Large intestine (tissue), 3 donors: ENCODE data around the gene ARL4D. TPM values are rescaled to one million over a fixed set of nuclear protein-coding genes. Genes with fewer than 3 reads are reported as not detected.
"Not testable (repeated sequence)": the region's sequence is repeated elsewhere in the genome, so short reads cannot be mapped to it uniquely, and the experiment has no call there.

Source experiments
- DNase-seq, 2 donors: peaks; one replicate each; pipeline versions ENCODE4 v3.0.0 to v3.0.0-alpha.2; 2013
- H3K27ac ChIP-seq: one replicate; pipeline ENCODE4 v1.5.1; 2013; ENCODE audit warnings: low read length
- H3K27me3 ChIP-seq: 2 replicates; pipeline ENCODE4 v1.6.1; 2013; ENCODE audit warnings: low read length; ENCODE audit not compliant: control insufficient read depth, insufficient read depth
- H3K36me3 ChIP-seq: 2 replicates; pipeline ENCODE4 v1.6.1; 2013; ENCODE audit warnings: low read length; ENCODE audit not compliant: control insufficient read depth, insufficient read depth
- H3K4me1 ChIP-seq: one replicate; pipeline ENCODE4 v1.6.1; 2013; ENCODE audit warnings: low read length; ENCODE audit not compliant: control insufficient read depth, insufficient read depth
- H3K4me3 ChIP-seq: one replicate; pipeline ENCODE4 v1.5.1; 2013; ENCODE audit warnings: low read length
- H3K9me3 ChIP-seq: one replicate; pipeline ENCODE4 v1.6.1; 2013; ENCODE audit warnings: mild to moderate bottlenecking, low read depth, low read length, moderate library complexity; ENCODE audit not compliant: control insufficient read depth
- WGBS: methylation state at CpG from one replicate; pipeline ENCODE4 v1.1.5; 2013; ENCODE audit warnings: low lambda C conversion rate; ENCODE audit not compliant: insufficient coverage; 5-methylcytosine and 5-hydroxymethylcytosine counted together
- polyA plus RNA-seq: library from polyadenylated mRNA; unstranded; fragments of 120-200 nt; gene quantifications from one replicate; pipeline ENCODE4 v1.2.1, GENCODE V29; 2013

ARL4D gene
- polyA plus RNA-seq, 1 donor: 5.4 TPM

DNA sequence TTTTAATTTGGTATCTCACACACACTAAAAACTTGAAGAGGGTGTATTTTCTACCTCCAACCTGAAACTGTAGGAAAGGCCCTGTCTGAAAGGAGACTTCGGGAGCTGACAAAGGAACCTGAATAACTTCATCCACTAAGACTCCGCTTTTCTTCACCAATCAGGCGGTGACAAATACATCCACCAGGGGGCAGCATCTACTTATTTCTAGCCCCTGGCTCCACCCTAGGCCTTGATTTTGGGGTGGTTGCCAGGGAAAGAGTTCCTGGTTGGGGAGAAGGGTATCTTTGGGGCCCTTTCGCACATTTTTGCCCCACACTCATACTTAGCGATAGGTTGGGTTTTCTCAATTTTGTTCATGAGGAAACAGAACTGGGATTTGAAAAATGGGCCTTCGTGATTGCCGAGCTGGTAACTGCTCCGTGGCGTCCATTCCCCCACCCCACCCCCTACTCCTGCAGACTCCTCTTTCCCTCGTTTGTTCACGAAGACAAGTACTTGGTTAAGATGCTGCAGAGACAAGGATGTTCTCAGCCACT is 4.8 kb upstream of the ARL4D start:
- WGBS: no CpG with 5 or more reads among the region's 11 CpGs
- DNase-seq: peak; percentile 71 to 75
- Histone ChIP-seq H3K36me3 (no peaks in the 10 kb centered on the region), H3K4me1 (peaks cover 11% of the 10 kb centered on the region), H3K27ac (no peak overlapping the region), H3K4me3 (no peak overlapping the region), H3K9me3 (no peaks in the 10 kb centered on the region), H3K27me3 (no peaks in the 10 kb centered on the region)

DNA sequence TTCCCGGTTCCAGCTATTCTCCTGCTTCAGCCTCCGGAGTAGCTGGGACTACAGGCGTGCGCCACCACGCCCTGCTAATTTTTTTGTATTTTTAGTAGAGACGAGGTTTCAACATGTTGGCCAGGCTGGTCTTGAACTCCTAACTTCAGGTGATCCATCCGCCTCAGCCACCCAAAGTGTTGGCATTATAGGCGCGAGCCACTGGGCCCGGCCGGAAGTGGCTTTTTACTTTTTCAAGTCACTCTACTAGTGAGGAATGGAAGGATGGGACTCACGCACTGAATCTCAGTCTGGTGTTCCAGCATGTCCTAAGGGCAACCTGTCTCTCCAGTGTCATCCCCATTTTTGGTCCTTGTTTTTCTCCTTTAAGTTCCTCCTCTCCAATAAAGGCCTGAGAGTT is 4.1 kb upstream of the ARL4D start:
- not testable (repeated sequence) for DNase-seq, H3K4me3 ChIP-seq, H3K36me3 ChIP-seq, H3K27ac ChIP-seq, H3K27me3 ChIP-seq, H3K4me1 ChIP-seq, H3K9me3 ChIP-seq
- WGBS: no CpG with 5 or more reads among the region's 12 CpGs

DNA sequence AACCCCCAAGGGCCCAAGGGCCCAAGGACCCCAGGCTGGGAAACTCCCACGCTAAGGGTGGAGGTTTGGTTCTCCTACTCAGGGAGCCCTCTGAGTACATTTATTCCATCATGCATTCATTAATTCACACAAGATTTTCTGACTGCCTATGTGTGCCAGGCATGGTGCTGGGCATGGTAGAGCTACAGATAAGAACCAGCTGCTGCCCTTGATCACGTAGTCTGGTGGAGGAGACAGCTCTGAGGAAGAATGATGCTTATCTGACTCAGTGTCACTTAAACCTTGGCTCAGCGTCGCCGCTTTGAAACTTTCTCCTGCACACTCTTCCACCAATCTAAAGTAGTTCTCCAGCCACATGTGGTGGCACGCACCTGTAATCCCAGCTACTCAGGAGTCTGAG is 3.6 kb upstream of the ARL4D start:
- H3K4me1 ChIP-seq: peaks cover 7% of the 10 kb centered on the region
- WGBS: no CpG with 5 or more reads among the region's 6 CpGs
- H3K27ac ChIP-seq: no peak overlapping the region
- no peaks in the 10 kb centered on the region for H3K27me3 ChIP-seq
- peaks cover 2% of the 10 kb centered on the region for H3K36me3 ChIP-seq
- no peaks in the 10 kb centered on the region for H3K9me3 ChIP-seq
- no peak for DNase-seq
- H3K4me3 ChIP-seq: no peak overlapping the region

DNA sequence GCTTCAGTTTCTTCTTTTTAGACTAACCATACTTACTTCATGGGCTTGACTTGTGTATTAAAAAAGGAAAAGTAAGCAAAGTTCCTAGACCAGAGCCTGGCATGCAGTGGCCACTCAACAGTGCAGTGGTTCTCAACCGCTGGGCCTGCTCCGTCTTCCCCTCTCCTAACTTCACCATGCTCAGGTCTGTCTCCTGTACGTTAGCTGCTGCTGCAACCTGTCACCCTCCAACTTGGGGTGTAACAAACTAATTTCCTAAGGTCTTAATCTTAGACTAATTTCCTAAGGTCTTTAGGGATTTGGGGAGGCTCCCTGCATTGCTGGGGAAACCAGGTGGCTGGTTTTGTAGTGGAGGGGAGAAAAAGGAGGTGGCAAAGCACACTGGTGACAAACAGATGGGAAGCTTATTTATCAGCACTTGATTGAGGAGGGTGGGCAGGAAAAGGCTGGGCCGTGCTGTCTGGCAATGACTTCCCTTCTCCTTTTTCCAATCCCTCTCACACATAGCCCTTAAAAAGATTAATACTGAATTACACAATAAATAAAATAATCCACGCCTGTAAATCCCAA is 2.2 kb upstream of the ARL4D start:
- WGBS: no CpG with 5 or more reads among the region's 5 CpGs

DNA sequence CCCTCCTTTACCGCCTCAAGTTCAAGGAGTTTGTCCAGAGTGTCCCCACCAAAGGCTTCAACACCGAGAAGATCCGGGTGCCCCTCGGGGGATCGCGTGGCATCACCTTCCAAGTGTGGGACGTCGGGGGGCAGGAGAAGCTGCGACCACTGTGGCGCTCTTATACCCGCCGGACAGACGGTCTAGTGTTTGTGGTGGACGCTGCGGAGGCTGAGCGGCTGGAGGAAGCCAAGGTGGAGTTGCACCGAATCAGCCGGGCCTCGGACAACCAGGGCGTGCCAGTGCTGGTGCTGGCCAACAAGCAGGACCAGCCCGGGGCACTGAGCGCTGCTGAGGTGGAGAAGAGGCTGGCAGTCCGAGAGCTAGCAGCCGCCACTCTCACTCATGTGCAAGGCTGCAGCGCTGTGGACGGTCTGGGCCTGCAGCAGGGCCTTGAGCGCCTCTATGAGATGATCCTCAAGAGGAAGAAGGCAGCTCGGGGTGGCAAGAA is 1.1 kb downstream of the ARL4D start:
- no peak overlapping the region for H3K27ac ChIP-seq
- no CpG with 5 or more reads among the region's 28 CpGs for WGBS
- H3K36me3 ChIP-seq: peaks cover 3% of the 10 kb centered on the region
- H3K27me3 ChIP-seq: no peaks in the 10 kb centered on the region
- peak overlapping the region; percentile 90 for H3K4me3 ChIP-seq
- H3K4me1 ChIP-seq: peaks cover 10% of the 10 kb centered on the region
- no peak for DNase-seq
- no peaks in the 10 kb centered on the region for H3K9me3 ChIP-seq

More for the DNA sequence above, 2.2 kb upstream of the ARL4D start:
- peaks cover 8% of the 10 kb centered on the region for H3K4me1 ChIP-seq
- H3K36me3 ChIP-seq: peaks cover 3% of the 10 kb centered on the region
- H3K9me3 ChIP-seq: no peaks in the 10 kb centered on the region
- H3K27ac ChIP-seq: no peak overlapping the region
- H3K27me3 ChIP-seq: no peaks in the 10 kb centered on the region
- H3K4me3 ChIP-seq: no peak overlapping the region
- no peak for DNase-seq

DNA sequence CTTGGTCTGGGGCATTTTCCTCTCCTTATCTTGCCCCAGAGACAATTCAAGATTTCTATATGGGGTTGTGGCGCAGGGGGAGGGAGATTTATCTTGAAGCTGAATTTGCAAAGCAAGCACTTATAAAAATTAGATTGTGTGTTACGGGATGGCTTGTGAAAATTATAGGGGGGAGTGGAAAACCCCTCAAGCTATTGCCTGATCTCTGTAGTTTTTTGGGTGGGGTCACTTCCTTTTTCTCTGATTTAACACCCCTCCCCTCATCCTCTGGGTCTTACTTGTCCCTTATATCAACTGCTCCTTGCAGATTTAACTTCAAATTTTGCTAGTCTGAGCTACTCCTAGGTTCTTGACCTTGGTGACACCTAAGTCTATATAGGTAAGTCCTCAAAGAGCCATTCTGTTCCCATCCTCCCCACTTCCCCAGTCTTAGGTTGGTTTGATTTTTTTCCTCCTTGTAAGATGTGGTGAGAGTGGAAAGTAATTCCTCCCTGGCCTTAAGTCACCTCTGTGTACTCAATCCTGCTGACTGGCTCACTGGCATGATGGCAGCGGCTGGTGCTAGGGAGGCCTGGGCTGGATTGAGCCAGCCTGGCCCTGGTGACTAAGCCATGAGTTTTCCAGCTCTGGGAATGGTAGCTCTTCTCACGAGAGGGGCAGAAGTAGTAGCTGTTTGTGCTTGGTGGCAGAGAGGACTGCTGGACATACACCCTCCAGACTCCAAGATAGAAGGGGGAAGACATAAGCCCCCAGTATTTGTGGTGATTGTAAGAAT is 2.3 kb downstream of the ARL4D start:
- H3K27ac ChIP-seq: no peak overlapping the region
- WGBS: no CpG with 5 or more reads among the region's 4 CpGs
- H3K4me3 ChIP-seq: no peak overlapping the region
- peaks cover 10% of the 10 kb centered on the region for H3K4me1 ChIP-seq
- no peaks in the 10 kb centered on the region for H3K27me3 ChIP-seq
- peaks cover 3% of the 10 kb centered on the region for H3K36me3 ChIP-seq
- no peak for DNase-seq
- H3K9me3 ChIP-seq: no peaks in the 10 kb centered on the region

DNA sequence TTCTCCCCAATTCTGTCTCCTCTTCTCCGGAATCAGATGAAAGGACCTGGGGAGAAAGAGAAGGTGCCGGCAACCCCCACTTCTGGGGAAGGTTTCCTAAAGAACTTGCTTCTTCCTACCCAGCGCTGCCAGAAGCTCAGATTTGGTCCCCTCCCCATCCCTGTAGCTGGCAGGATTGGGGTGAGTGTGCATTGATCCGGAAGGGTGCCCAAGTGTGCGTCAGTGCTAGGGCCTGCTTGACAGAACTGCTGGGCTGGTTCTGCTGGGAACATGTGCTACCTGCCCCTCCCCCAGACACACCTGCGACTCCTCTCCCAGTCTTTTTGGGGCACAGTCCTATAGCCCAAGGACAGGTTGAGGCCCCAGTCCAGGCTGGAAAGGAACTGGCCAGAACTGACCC is 3.3 kb downstream of the ARL4D start:
- H3K4me1 ChIP-seq: peaks cover 10% of the 10 kb centered on the region
- peaks cover 2% of the 10 kb centered on the region for H3K27me3 ChIP-seq
- H3K27ac ChIP-seq: no peak overlapping the region
- peaks cover 3% of the 10 kb centered on the region for H3K36me3 ChIP-seq
- no peak overlapping the region for H3K4me3 ChIP-seq
- WGBS: no CpG with 5 or more reads among the region's 6 CpGs
- no peak for DNase-seq
- H3K9me3 ChIP-seq: no peaks in the 10 kb centered on the region

DNA sequence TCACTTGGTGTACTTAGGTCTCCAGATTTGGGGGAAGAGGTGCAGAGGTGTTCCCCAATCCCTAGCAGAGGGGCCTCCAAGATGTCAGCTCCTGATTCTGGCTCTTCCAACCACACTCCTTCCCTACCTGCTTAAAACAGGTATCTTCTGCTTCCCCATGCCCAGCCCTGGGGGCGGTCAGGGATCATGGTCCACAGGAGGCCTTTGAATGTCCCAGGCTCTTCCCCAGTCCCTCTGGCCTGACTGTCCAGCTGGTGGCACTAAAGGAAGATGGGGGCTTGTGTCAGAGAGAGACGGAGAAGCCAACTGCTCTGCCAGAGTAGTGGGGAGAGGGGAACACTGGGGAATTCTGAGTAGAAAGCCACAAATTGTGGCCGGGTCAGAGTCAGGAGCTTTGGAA is 3.8 kb downstream of the ARL4D start:
- peaks cover 3% of the 10 kb centered on the region for H3K36me3 ChIP-seq
- DNase-seq: no peak
- H3K27ac ChIP-seq: no peak overlapping the region
- no CpG with 5 or more reads among the region's 3 CpGs for WGBS
- H3K27me3 ChIP-seq: peaks cover 2% of the 10 kb centered on the region
- peaks cover 10% of the 10 kb centered on the region for H3K4me1 ChIP-seq
- H3K4me3 ChIP-seq: no peak overlapping the region
- no peaks in the 10 kb centered on the region for H3K9me3 ChIP-seq

DNA sequence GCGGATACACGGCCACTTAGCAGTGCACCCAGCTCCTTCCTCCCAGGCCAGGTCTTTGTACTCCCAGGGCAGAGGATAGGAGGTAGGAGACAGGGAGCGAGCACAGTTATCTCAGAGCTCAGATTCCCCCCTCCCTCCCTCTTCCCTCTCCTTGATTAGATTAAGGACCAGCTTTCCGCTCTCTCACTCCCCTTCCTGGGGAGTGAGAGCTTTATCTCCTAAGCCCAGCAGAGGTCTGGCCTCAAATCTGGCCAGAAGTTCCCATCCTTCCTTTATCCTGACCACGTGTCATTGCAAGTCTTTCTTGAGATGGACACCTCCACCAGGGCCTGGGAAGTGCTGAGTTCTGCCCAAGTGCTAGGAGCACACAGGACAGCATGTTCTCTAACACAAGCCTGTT is 5.1 kb downstream of the ARL4D start:
- peaks cover 3% of the 10 kb centered on the region for H3K36me3 ChIP-seq
- no peak overlapping the region for H3K4me3 ChIP-seq
- WGBS: no CpG with 5 or more reads among the region's 5 CpGs
- H3K4me1 ChIP-seq: peaks cover 4% of the 10 kb centered on the region
- peaks cover 2% of the 10 kb centered on the region for H3K27me3 ChIP-seq
- H3K27ac ChIP-seq: no peak overlapping the region
- no peak for DNase-seq
- no peaks in the 10 kb centered on the region for H3K9me3 ChIP-seq

DNA sequence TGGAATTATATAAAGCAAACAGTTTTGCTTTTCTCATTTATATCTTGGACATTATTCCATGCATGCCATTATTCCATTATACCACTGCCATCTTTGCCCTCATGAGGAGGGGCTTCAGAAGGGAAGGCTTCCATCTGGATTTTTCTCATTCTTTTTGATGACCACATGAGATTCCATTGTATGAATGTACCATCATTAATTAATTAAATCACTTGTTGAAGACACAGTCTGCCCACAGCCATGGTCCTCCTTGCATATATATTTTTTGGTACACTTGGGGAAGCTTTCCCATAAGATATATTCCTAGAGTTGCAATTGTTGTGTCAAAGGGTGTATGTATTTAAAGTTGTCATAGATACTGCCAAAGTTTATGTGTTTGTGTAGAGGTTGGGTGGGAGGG is 7.1 kb downstream of the ARL4D start:
- H3K4me3 ChIP-seq: no peak overlapping the region
- H3K27me3 ChIP-seq: peaks cover 2% of the 10 kb centered on the region
- H3K27ac ChIP-seq: no peak overlapping the region

More for the DNA sequence above, 7.1 kb downstream of the ARL4D start:
- DNase-seq: no peak
- peaks cover 2% of the 10 kb centered on the region for H3K4me1 ChIP-seq
- no peaks in the 10 kb centered on the region for H3K9me3 ChIP-seq
- no peaks in the 10 kb centered on the region for H3K36me3 ChIP-seq
